Stimulated activated CD4-positive, alpha-beta T cell treated with anti-CD3 and anti-CD28 coated beads, Interleukin-4, amount 100 ng/mL, for 4 hours (primary cell): ENCODE data around the gene CCDC85A.

Source experiments
- DNase-seq, 2 experiments: peaks; one replicate each; pipeline ENCODE4 v3.0.0-alpha.2; 2020

Gene CCDC85A

DNA sequence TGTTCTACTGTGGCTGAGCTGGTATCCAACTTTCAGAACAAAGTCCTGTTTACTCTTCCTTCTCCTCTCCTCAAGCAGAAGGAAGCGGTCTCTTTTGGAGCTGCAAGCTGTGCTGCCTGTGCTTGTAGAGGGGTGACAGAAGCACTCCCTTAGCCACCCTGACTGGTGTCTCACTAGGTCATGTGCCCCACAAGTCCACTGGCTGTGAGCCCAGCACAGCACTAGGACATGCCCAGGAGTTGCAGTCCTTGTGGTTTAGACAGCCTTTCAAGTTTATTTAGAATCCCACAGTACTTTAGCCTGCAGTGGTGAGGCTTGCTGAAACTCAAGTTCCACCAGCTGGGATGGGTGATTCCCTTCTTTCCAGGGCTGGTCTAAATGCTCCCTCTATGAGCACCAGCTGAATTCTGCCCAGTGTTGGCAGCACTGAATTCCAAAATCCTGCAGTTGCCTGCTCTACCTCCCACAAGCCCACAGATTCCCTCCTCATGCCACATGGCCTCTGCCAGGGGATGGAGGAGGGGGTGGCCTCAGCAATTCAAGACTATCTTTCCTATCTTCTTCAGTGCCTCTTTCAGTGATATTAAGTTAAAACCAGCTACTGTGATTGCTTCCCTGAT is 61.2 kb downstream of the CCDC85A start:
- DNase-seq = no peak

DNA sequence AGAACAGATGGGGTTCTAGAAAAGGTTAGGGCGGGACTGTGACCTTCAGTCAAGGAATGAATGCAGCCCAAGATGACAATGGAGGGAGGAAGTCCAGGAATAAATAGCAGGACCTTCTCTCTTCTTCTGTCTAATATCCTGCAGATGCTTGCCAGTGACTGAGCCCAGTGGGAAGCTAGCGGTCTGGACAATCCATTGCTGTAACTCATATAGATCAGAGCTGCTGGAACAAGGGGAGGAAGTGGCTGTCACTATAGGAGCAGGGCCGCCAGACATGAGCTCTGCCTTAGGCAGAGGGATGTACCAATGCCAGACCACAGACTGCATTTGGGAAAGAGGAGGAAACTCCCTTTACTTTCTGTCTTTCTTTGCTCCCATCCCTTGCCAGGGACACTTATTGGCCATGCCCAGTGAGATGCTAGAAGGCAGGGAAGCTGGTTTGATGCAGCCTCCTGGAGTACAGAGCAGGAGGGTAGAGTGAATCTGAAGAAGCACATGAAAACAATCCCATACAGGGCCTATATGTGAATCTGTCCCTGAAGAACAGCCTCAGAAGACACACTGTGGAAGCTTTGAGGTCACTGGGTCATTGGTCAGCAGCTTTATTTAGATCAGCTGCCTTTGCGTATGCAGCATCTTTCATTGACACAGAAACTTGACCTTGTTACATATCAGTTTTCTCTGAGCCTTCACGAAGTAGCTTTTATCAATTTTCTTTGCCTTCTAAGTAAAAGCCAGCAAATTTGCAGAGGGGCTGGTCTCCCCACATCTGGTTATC is 65.4 kb downstream of the CCDC85A start:
- no peak for DNase-seq

DNA sequence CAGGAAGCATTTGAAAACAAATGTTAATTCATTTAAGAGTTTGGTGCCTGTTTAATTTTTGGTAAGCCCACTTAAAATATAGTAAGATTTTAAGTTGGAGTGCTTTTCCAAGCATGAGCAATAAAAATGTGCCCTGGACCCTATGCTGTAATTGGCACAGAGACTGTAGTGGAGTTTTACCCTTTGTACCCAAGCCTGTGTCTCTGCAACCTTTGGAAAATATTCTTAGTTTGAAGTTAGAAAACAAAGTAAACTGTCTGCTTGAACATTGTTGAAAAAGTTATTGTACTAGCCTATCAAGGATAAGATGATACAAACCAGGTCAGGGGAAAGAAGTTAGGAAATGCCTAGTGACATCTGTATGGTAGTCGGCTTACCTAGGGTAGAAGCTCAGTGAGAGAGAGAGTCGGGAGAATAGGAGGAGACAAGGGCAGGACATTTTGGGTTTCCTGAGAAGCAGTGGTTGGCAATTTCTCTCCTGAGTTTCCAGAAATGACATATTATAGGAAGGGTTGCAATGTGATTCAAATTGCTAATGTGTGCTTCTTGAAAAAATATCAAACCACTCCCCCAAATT is 66.5 kb downstream of the CCDC85A start:
- no peak for DNase-seq

- DNase-seq = no peak
Observed at GRCh38 chr2:56260415-56260814, 76.6 kb downstream of the CCDC85A start.

DNA sequence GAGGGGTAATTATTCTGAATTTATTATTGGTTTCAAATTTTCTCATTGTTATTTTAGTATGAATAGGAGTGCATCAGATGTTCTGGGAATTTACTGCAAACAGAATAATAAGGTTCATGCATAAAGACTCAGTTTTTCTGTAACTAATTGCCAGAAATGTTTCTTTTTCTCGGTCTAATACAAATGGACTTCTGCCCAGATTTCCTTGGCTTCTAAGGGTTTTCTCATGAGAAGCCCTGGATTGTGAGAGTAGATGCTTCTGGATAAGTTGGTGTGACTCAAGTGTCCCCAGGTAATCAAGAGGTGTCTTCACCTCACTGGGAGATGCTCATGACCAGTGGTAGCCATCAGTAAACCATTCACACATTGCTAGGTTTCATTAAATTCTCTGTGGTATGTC is 78.5 kb downstream of the CCDC85A start:
- no peak for DNase-seq

DNA sequence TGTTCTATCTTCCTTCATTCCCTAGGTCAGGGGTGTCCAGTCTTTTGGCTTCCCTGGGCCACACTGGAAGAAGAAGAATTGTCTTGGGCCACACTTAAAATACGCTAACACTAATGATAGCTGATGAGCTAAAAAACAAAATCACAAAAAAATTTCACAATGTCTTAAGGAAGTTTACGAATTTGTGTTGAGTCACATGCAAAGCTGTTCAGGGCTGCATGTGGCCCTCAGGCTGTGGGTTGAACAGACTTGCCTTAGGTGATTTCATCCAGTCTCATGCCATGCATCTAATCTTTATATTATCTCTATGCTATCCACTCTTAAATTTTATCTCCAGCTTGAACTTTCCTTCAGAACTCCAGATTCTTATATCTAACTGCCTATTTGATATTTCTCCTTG is 80.1 kb downstream of the CCDC85A start:
- no peak for DNase-seq

- no peak for DNase-seq
Observed at GRCh38 chr2:56266761-56267414, 83.1 kb downstream of the CCDC85A start.

DNA sequence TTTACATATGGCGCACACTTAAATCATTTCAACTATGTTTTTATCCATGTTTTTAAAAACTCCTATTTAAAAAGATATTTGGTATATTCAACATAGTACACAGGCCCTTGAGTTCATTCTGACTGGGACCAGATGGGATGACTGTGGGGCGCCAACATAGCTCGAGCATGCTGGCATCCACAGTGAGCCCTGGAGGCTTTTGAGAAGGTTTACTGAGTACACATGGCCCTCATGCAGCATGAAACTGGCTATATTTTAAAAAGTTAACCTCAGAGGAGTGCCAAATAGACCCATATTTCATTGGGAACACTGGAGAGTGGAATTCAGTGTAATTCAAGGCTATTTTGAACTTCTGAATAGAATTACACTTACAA is 83.6 kb downstream of the CCDC85A start:
- DNase-seq = no peak

DNA sequence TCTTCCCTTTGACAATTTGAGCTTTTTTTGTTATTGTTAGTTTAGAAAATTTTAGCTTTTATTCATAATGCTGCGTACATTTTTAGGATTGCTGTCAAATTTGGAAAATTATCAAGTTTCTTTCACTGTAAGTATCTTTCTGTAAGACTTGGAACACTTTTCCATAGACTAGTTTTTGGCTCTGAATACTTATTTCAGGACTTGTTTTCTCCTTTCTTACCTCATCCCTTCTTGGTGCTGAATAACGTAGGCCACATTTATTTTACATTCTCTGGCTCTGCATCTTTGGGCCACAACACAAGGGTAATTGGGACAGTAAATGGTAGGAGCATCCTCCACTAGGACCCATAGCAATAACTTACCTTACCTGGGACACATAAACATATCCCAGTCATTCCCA is 85.1 kb downstream of the CCDC85A start:
- DNase-seq = no peak

- no peak for DNase-seq
Observed at GRCh38 chr2:56271275-56271674, 87.5 kb downstream of the CCDC85A start.

DNA sequence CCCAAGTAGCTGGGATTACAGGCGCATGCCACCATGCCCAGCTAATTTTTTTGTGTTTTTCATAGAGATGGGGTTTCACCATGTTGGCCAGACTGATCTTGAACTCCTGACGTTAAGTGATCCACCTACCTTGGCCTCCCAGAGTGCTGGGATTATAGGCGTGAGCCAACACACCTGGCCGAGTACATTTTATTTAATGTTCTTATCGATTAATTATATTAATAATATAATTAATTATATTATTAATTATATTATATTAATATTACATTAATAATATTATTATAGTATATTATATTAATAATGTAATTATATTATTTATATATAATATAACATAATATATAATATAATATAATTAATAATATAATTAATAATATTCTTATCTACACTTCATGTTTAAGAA is 101.4 kb downstream of the CCDC85A start:
- DNase-seq = no peak

DNA sequence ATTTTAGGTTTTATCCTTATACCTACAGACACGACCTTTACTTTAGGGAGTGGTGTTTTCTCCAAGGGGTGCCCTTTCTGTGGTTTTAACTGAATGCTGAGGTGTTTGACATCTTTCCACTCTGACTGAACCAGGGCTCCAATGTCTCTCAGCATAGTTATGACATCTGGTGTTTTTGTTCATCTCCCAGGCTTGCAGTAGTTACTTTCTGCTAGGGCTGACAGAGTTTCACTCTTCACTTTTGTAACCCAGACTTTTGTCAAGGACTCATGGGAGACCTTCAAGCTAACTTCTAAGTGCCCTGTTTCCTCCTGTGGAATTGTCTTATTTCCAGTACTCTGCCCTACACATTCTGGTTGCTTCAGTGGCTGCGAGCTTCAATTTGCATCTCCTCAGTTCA is 103.1 kb downstream of the CCDC85A start:
- DNase-seq = no peak

DNA sequence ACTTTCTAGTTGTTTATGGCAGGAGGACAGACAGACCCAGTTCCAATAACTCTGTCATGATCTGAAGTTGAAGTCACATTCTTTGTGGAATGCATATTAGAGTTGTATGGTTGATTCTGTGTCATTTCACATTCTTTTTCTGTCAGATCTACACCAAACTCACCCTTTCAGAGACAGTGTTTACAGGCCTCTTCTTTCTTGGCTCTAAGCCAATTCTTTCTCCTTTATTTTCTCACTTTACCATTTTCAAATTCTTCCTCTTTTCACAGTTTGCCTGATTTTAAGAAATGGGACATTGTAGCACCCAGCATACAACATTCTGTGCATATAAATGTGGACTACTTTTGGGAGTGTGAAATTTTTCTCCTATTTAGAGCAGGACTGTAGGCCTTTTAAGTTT is 103.7 kb downstream of the CCDC85A start:
- no peak for DNase-seq

- no peak for DNase-seq
Observed at GRCh38 chr2:56287974-56288373, 104.2 kb downstream of the CCDC85A start.

GRCh38 chr2:56288838-56289580 is 105.2 kb downstream of the CCDC85A start:
- no peak for DNase-seq

DNA sequence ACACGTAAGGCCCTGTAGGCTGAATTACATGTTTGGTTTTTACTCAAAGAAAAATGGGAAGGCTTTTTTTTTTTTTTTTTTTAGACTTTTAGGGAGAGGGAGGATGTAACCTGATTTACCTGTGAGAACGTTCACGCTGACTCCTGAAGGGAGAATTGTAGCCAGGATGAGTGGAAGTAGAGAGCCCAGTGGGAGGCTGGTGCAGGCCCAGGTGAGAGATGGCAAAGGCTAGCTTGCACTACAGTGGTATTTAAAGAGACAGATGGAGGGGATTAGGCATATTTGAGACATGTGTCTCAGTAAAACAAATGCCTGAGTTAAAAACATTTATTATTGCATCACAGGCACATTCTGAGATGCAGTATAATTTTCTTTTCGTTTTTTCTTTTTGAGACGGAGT is 107.9 kb downstream of the CCDC85A start:
- no peak for DNase-seq

GRCh38 chr2:56292951-56293350 is 109.2 kb downstream of the CCDC85A start:
- DNase-seq = no peak

- no peak for DNase-seq
Observed at GRCh38 chr2:56295666-56296065, 111.9 kb downstream of the CCDC85A start.

GRCh38 chr2:56297671-56298070 is 113.9 kb downstream of the CCDC85A start:
- no peak for DNase-seq

- no peak for DNase-seq
Observed at GRCh38 chr2:56299171-56299691, 115.4 kb downstream of the CCDC85A start.

- DNase-seq = no peak
Observed at GRCh38 chr2:56309626-56310170, 125.9 kb downstream of the CCDC85A start.

- no peak for DNase-seq
Observed at GRCh38 chr2:56313500-56313921, 129.7 kb downstream of the CCDC85A start.

GRCh38 chr2:56314371-56314770 is 130.6 kb downstream of the CCDC85A start:
- no peak for DNase-seq
